ENCODE results near the gene PYCR2.

PYCR2 gene

GRCh38 chr1:225873281-225873850 is 50.7 kb downstream of the PYCR2 start:
- no peak for DNase-seq

- no peak for DNase-seq
Observed at GRCh38 chr1:225872075-225872430, 52.0 kb downstream of the PYCR2 start.

- DNase-seq = no peak
Observed at GRCh38 chr1:225871359-225872074, 52.5 kb downstream of the PYCR2 start.

- DNase-seq = no peak
Observed at GRCh38 chr1:225870911-225871310, 53.1 kb downstream of the PYCR2 start.
